Measurements from ENCODE around the gene PPP2CA.

DNA sequence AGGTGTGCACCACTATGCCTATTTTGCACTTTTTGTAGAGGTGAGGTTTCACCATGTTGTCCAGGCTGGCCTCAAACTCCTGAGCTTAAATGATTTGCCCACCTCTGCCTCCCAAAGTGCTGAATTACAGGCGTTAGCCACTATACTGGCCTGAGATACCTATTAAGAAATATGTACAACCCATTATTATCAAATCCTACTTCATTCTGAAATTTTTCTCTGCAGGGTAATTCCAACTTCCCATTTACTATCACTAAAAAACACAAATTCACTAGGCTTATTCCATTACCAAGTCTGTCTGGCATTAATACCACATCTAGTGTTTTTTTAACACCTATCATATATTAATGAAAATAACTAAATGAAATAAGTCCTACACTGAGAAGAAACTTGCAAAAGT lies 18.2 kb downstream of the PPP2CA start:
- TF ChIP-seq, protein P1, sequence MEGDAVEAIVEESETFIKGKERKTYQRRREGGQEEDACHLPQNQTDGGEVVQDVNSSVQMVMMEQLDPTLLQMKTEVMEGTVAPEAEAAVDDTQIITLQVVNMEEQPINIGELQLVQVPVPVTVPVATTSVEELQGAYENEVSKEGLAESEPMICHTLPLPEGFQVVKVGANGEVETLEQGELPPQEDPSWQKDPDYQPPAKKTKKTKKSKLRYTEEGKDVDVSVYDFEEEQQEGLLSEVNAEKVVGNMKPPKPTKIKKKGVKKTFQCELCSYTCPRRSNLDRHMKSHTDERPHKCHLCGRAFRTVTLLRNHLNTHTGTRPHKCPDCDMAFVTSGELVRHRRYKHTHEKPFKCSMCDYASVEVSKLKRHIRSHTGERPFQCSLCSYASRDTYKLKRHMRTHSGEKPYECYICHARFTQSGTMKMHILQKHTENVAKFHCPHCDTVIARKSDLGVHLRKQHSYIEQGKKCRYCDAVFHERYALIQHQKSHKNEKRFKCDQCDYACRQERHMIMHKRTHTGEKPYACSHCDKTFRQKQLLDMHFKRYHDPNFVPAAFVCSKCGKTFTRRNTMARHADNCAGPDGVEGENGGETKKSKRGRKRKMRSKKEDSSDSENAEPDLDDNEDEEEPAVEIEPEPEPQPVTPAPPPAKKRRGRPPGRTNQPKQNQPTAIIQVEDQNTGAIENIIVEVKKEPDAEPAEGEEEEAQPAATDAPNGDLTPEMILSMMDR (IDR thresholded peaks at IDR 0.05): no peak
- no peak for TF ChIP-seq POLR2AphosphoS5 (IDR thresholded peaks at IDR 0.05; ENCODE audit: low read depth, low read length)
- TF ChIP-seq, protein P2, sequence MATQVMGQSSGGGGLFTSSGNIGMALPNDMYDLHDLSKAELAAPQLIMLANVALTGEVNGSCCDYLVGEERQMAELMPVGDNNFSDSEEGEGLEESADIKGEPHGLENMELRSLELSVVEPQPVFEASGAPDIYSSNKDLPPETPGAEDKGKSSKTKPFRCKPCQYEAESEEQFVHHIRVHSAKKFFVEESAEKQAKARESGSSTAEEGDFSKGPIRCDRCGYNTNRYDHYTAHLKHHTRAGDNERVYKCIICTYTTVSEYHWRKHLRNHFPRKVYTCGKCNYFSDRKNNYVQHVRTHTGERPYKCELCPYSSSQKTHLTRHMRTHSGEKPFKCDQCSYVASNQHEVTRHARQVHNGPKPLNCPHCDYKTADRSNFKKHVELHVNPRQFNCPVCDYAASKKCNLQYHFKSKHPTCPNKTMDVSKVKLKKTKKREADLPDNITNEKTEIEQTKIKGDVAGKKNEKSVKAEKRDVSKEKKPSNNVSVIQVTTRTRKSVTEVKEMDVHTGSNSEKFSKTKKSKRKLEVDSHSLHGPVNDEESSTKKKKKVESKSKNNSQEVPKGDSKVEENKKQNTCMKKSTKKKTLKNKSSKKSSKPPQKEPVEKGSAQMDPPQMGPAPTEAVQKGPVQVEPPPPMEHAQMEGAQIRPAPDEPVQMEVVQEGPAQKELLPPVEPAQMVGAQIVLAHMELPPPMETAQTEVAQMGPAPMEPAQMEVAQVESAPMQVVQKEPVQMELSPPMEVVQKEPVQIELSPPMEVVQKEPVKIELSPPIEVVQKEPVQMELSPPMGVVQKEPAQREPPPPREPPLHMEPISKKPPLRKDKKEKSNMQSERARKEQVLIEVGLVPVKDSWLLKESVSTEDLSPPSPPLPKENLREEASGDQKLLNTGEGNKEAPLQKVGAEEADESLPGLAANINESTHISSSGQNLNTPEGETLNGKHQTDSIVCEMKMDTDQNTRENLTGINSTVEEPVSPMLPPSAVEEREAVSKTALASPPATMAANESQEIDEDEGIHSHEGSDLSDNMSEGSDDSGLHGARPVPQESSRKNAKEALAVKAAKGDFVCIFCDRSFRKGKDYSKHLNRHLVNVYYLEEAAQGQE (IDR thresholded peaks at IDR 0.05; ENCODE audit: insufficient read depth in 1 of 2, low read depth in 2 of 2, low read length in 1 of 2): no peak
- no peak for TF ChIP-seq TCF7L2 (IDR thresholded peaks at IDR 0.05; ENCODE audit: low read depth, low read length)
